GM21390 (cell line): ENCODE data around the gene KIF16B.

Experiments
- ATAC-seq: cut with Tn5 transposase; IDR thresholded peaks from one replicate; pipeline ENCODE4 v1.9.1; 2021; ENCODE audit not compliant: unreplicated experiment

The KIF16B gene

GRCh38 chr20:16485401-16485800 is 87.8 kb downstream of the KIF16B start:
- no peak for ATAC-seq

DNA sequence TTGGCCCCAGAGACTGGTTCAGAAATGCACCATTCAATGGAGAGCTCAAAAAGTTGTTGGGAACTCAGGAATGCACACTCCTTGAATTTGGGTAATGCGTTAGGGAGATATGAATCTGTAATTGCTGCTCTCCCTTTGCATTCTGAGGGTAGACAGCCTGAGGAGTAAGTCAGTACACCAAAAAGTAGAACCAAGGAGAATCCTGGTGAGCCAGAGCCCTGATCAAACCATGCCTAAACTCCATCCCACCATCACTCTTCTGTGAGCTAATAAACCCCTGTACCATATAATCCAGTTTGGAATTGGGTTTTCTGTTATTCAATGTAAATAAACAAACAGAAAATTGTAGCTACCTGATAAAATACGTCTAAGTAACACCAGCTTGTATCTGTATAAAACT is 90.2 kb downstream of the KIF16B start:
- ATAC-seq: no peak

GRCh38 chr20:16481977-16482376 is 91.3 kb downstream of the KIF16B start:
- no peak for ATAC-seq

DNA sequence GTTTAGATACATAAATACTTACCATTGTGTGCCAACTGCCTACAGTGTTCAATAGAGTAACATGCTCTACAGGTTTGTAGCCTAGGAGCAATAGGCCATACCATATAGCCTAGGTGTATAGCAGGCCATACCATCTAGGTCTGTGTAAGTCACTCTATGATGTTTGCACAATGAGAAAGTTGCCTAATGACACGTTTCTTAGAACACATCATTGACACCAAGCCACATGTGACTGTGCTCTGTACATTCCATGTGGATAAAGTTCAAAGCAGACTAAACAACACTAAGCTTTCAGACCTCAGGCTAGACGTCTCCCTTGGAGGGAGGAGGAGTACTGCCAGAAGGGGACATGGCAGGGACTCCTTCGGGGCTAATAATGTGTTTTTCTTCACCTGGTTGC is 93.6 kb downstream of the KIF16B start:
- ATAC-seq: no peak

DNA sequence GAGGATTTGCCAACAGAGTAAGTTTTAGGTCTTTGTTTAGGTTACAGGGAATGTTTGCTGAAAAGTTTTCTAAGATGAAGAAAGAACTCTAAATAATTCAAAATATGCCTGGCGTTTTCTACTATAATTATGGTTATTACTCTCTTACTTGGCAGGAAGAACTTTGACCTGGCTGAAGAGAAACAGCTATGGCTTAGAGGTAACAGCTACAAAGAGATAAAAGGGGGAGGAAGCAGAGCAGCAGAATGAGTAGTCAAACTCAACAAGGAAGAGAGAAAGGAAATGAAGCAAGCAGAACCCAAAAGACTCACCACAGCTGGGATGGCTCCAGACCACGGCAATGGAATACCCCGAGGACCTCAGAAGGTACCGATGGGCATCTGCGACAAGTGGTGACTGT is 95.6 kb downstream of the KIF16B start:
- no peak for ATAC-seq

GRCh38 chr20:16476032-16476431 is 97.2 kb downstream of the KIF16B start:
- no peak for ATAC-seq

DNA sequence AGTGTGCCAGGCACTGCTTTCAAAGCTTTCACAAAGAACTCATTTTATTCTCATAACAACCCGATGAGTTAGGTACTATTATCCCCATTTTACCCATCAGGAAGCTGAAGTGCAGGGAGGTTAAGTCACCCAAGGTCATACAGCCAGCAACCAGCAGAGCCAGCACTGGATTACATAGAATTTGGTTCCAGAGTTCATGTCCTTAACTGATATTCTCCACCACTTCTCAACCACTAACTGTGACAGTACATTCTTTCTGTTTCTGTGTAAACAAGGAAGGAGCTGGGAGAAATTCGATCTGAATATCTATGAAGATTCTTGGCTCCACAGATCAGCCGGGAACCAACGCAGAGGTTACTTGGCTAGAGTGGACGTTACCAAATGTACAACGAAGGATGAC is 98.0 kb downstream of the KIF16B start:
- ATAC-seq: no peak

DNA sequence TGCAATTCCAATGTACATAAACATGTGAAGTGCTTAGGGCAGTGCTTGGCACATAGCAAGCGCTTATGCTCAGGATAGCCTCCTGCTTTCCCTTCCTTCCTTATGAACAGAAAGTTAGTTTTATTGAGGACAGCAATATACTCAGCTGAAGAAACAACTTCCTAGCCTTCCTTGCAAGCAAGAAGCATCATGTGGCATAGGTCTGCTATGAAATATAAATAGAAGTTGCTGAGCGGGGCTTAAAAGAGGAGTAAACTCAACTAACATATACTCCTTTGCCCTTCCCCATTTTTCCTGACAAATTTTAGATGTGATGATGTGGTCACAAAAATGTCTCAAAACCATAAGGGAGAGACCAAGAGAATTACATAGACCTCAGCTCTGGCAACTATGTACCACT is 98.9 kb downstream of the KIF16B start:
- no peak for ATAC-seq

DNA sequence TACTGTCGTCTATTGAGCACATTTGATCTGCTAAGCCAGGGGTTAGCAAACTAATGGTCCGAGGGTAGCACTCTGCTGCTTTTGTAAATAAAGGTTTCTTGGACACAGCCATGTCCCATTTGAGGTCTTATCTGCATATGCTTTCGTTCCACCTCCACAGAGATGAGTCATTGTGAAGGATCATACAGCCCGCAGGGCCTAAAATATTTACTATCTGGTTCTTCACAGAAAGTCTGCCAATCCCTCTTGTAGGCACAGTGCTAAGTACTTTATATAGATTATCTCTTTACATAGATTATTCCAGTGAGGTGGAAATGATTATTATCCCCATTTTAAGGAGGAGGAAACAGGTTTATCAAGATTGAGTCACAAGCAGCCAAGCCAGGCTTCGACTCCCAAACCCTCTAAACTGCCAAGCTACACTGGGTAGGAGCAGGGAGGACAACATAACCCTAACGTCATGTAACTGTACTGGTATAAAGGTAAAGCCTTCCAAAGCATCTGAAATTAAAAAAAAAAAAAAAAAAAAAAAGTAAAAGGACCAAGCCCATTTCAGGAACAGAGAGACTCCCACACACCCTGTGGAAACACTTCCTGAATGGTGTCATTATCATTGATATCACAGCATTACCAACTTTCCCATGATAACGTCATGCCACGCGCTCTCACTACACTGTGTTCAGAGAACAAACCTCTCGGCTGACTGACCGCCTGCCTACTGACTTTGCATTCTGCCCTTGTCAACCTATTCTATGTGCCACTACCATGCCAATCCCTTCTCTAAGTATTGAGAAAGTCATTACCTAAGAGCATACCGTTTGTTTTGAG is 101.0 kb downstream of the KIF16B start:
- no peak for ATAC-seq

DNA sequence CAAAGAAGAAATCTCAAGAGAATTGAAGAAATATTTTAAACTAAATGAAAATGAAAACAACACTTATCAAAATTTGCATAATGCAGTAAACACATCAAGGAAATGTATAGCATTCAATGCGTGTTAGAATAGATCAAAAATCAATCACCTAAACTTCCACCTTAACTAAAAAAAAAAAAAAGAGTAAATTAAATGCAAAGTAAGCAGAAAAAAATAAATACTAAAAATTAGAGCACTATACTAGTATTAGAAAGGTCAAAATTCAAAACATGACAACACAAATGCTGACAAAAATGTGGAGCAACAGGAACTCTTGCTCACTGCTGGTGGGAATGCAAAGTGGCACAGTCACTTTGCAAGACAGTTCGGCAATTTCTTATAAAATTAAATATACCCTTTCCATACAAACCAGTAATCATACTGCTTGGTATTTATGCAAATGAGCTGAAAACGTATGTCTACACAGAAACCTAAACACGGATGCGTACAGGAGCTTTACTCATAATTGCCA is 103.8 kb downstream of the KIF16B start:
- no peak for ATAC-seq

DNA sequence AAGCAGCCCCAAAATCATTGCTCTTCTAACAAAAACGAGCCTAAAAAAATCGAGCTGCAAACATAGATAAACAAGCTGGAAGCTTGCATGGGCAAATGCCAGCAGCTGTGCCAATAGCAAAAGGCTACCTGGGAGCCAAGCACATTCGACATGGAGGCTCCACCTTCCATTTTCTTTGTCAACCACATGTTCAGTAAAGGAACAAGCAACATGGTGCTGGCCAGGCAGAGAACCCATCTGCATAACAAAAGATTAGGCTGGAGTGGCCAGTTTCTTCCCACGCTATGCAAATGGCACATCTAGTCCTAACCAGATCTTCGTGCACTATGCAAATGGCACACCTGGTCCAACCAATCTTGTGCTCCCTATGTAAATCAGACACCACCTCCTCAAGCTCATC is 110.5 kb downstream of the KIF16B start:
- ATAC-seq: no peak

GRCh38 chr20:16459019-16459700 is 114.1 kb downstream of the KIF16B start:
- no peak for ATAC-seq

- ATAC-seq: no peak
Measured at GRCh38 chr20:16457514-16457913, 115.7 kb downstream of the KIF16B start.

DNA sequence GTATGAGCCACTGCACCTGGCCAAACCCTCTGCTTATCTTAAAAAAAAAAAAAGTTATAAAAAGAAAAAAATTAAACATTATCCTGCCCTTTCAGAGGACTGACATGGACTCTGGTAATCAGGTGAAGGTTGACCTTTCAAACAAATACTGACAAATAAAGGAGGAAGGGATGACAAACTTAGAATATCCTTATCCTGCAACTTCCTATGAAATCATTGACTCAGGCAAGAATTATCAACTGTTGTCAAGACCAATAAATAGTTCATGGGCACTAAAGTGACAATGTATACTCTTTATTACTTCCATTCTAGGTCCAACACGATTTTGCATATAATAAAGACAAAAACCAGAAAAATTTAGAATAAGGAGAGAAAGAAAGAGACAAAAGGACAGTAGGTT is 117.9 kb downstream of the KIF16B start:
- no peak for ATAC-seq

DNA sequence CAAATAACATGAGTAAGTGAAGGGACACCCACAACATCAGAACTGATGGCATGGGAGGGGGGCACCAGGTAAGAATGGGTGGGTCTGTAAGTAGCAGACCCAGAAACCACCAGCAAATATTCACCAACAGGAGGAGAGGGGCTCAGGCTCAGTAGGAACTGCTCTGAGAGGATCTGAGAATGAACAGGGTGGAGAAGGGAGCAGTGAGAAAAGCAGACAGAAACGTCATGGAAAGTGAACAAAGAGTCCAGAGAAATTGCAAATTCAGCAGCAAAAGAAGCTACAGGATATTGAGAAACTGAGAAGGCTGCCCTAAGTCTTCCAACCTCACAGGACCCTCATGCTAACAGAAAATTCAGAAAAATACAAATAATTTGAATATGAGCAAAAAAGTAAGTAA is 121.3 kb downstream of the KIF16B start:
- ATAC-seq: no peak

GRCh38 chr20:16451001-16451400 is 122.2 kb downstream of the KIF16B start:
- ATAC-seq: no peak

DNA sequence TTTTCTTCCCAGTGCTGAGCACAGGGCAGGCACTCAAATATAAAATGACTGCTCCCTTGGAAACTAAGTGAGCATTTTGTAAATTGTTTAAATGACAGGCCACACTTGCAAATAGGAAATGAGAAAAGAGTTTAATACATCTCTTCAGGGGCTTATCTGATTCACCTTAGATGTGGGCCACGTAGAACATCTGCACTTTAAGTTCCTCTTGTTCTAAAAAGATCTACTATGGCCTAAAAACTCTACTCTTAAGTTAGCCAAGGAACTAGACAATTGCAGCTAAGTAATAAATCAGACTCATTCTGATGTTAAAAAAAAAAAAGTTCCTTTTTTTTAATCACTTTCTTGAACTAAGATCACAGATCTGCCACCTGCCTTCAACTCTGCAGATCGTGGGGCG is 126.3 kb downstream of the KIF16B start:
- no peak for ATAC-seq

DNA sequence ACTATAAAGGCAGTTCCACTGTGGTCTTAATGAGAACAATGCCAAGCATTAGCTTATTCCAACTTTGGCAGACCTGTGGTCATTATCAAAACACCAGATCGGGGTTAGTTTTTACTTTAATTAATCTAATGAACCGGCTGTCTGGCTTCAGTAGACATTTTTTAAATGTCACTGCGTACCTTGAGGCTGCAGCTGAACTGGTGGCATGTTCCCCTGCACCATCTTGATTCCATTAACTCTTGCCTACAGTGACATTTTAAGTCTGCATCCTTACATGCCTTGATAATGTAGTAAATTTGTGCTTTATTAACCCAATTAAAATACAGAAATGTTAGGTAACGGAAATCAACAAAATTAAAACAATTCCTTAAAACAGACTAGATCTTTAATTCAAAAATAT is 127.0 kb downstream of the KIF16B start:
- no peak for ATAC-seq

GRCh38 chr20:16445482-16445881 is 127.8 kb downstream of the KIF16B start:
- ATAC-seq: no peak

DNA sequence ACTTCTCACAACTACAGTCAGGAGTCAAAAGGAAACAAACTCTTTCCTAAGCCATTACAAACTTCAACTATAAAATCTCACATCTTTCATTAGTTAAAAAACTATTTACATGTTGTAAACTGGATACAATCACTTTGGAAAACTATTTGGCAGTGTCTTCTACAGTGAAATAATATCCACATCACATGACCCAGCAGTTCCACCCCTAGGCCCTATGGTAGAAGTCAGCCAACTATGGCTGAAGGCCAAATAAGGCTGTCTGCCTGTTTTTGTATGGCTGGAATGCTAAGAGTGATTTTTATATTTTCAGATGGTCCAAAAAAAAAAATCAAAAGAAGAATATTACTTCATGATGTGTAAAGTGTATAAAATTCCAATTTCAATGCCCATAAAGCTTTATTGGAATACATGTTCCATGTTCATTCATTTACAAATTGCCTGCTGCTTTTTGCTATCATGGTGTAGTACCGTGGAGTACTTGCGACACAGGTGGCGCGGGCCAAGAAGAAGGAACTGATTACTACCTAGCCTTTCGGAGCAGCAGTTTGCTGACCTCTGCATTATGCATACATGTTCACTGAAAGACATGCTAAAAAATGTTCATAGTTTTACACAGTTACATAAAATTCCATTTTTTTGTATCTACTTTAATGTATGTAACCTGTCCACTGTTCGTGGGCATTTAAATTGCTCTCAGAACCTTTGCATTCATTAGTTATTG is 129.0 kb downstream of the KIF16B start:
- no peak for ATAC-seq

DNA sequence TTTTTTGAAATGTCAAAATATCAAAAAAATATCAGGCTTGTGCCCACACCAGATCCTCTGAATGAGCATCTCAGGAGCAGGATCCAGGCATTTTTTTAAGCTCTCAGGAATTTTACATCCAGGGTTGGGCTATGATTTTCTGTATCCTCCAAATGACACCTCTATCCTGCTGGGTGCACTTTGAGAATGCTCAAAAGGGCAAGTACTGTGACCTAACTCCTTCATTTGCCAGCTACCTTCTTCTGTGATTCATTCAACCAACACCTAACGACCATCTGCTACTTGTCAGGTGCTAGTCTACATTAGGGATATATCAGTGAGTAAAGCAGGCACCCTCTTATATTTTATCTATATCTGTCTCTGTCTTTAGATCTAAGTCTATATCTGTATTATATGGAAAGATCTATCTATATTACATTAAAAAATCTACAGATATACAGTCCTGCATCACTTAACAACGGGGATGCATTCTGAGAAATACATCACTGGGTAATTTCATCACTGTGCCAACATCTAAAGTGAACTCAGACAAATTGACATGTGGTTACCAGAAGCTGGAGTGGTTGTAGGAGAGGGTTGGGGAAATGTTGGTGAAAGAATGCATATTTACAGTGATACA is 131.6 kb downstream of the KIF16B start:
- ATAC-seq: no peak
